Measurements from ENCODE around the gene PRPF19. TPM values are rescaled to one million over a fixed set of nuclear protein-coding genes. Genes with fewer than 3 reads are reported as not detected.
A peak's percentile ranks its signal among the peaks of the same experiment; 100 is the strongest.

The PRPF19 gene
- total and polyA plus RNA-seq, 2 of the 13 experiments (the other 11 are each of a cell fraction or from before 2014, with no cell fraction given), result 27.4 to 91.1 TPM

- Histone ChIP-seq H3K4me2 (ENCODE audit: low read depth, low read length) (peak overlapping the region; percentile 86), H3K9me3 (ENCODE audit: low read length) (no peaks in the 10 kb centered on the region), H3K9ac (ENCODE audit: insufficient read depth, low read depth, low read length) (peak overlapping the region; percentile 38; the same call in 1 of the 2 replicates), H4K20me1 (ENCODE audit: insufficient read depth, low read length) (no peaks in the 10 kb centered on the region), H3K4me1 (ENCODE audit: insufficient read depth, low read length) (no peaks in the 10 kb centered on the region), H3K27me3 (ENCODE audit: control insufficient read depth in 1 of 2, insufficient read depth in 2 of 2, low read length in 2 of 2) (peaks cover 0 to 15% of the 10 kb centered on the region in 2 experiments; a peak in 2 of 5 replicates), H2AFZ (ENCODE audit: low read length) (peak overlapping the region; percentile 88), H3K4me3 (replicated peaks in 1 of 3; ENCODE audit: insufficient read depth in 1 of 3, low read depth in 2 of 3, low read length in 3 of 3) (peak overlapping the region; percentile 39 to 81 (median 57)), H3K27ac (ENCODE audit: extremely low read length, insufficient read depth, low read length) (no peak overlapping the region), H3K79me2 (ENCODE audit: insufficient read depth, low read length) (no peaks in the 10 kb centered on the region), H3K36me3 (replicated peaks in 1 of 2; ENCODE audit: control insufficient read depth in 1 of 2, insufficient read depth in 2 of 2, low read length in 2 of 2) (no peaks in the 10 kb centered on the region)
- ATAC-seq (peak; percentile 48), FAIRE-seq (no peak), DNase-seq (ENCODE audit: low spot score) (no peak)
- CTCF ChIA-PET (ENCODE audit: low intra/inter-chr PET ratio, low total read pairs), result no interaction called here
- intact Hi-C loops (cut with micrococcal nuclease; ENCODE audit: unreplicated experiment) (no loop called here), in situ Hi-C loops (cut with HindIII; ENCODE audit: extremely low pct_ligation_motif_present, low pct_unique_long_range_greater_than_20kb) (no loop called here)
- WGBS (ENCODE audit: low lambda C conversion rate), result 0% methylated on average over 1 of the region's 3 CpGs
- TF ChIP-seq ZMYM3 (CRISPR knock-in tag; IDR thresholded peaks at IDR 0.05) (peak; percentile 77), PBX3 (CRISPR knock-in tag; IDR thresholded peaks at IDR 0.05; ENCODE audit: borderline replicate concordance) (no peak)
- POLR2A ChIA-PET, result no interaction called here
- BruUV-seq (replicated peaks), result no TSS peak
Measured at GRCh38 chr11:60952742-60953170, 46.4 kb upstream of the PRPF19 start.

- Histone ChIP-seq H3K27ac (ENCODE audit: extremely low read length, insufficient read depth, low read length) (no peak within 1 kb of the TSS), H3K4me1 (ENCODE audit: insufficient read depth, low read length) (no peaks in the 10 kb centered on the region), H4K20me1 (ENCODE audit: insufficient read depth, low read length) (no peaks in the 10 kb centered on the region), H3K27me3 (ENCODE audit: control insufficient read depth in 1 of 2, insufficient read depth in 2 of 2, low read length in 2 of 2) (peaks cover 0 to 15% of the 10 kb centered on the region in 2 experiments; a peak in 2 of 5 replicates), H3K79me2 (ENCODE audit: insufficient read depth, low read length) (no peaks in the 10 kb centered on the region), H3K4me3 (replicated peaks in 1 of 3; ENCODE audit: insufficient read depth in 1 of 3, low read depth in 2 of 3, low read length in 3 of 3) (peak within 1 kb of the TSS; percentile 39 to 81 (median 57)), H2AFZ (ENCODE audit: low read length) (peak within 1 kb of the TSS; percentile 88), H3K36me3 (replicated peaks in 1 of 2; ENCODE audit: control insufficient read depth in 1 of 2, insufficient read depth in 2 of 2, low read length in 2 of 2) (no peaks in the 10 kb centered on the region), H3K4me2 (ENCODE audit: low read depth, low read length) (peak within 1 kb of the TSS; percentile 86), H3K9ac (ENCODE audit: insufficient read depth, low read depth, low read length) (peak within 1 kb of the TSS; percentile 38; the same call in 1 of the 2 replicates), H3K9me3 (ENCODE audit: low read length) (no peaks in the 10 kb centered on the region)
- DNase-seq (ENCODE audit: low spot score), result no peak
- no peak for FAIRE-seq
- peak; percentile 73 for ATAC-seq
- in situ Hi-C loops (cut with HindIII; ENCODE audit: extremely low pct_ligation_motif_present, low pct_unique_long_range_greater_than_20kb) (no loop called here), intact Hi-C loops (cut with micrococcal nuclease; ENCODE audit: unreplicated experiment) (no loop called here)
- TF ChIP-seq SNAPC2 (CRISPR knock-in tag; IDR thresholded peaks at IDR 0.05) (no peak), RFXAP (CRISPR knock-in tag; IDR thresholded peaks at IDR 0.05; ENCODE audit: borderline replicate concordance) (no peak), ZNF629 (CRISPR knock-in tag; conservative IDR thresholded peaks at IDR 0.05) (peak; percentile 59), ISX (CRISPR knock-in tag; conservative IDR thresholded peaks at IDR 0.05) (no peak), ZNF34 (CRISPR knock-in tag; IDR thresholded peaks at IDR 0.05; ENCODE audit: borderline replicate concordance) (no peak), ELF1 (CRISPR knock-in tag; IDR thresholded peaks at IDR 0.05) (no peak)
- CTCF ChIA-PET (ENCODE audit: low intra/inter-chr PET ratio, low total read pairs), result no interaction called here
- POLR2A ChIA-PET, result no interaction called here
- WGBS (ENCODE audit: low lambda C conversion rate), result 21% methylated on average over 23 of the region's 23 CpGs
- BruUV-seq (replicated peaks), result no TSS peak
Measured at GRCh38 chr11:60951904-60952741, 45.7 kb upstream of the PRPF19 start, which contains the start of gene SLC15A3. SLC15A3 (minus strand) TSS chr11:60952176; CDS start chr11:60951551, 625 bp downstream.

Measured in HepG2 (cell line).